Endothelial cell of umbilical vein (primary cell): ENCODE data around the gene CCDC38. TPM values are rescaled to one million over a fixed set of nuclear protein-coding genes. Genes with fewer than 3 reads are reported as not detected.

Source experiments
- BruUV-seq: library from RNA; stranded (reverse); fragments of 400-500 nt; replicated peaks from 2 replicates; lab custom pipeline; 2021; lab: Mats Ljungman, UMichigan
- CTCF ChIA-PET: fragments of 300-600, 350-600 bp; sonication (Branson Sonifier 250); formaldehyde crosslinking; loops from one replicate; lab custom pipeline; 2021; ENCODE audit warnings: antibody characterized with exemption, inconsistent platforms; lab: Charles Lee
- POLR2A ChIA-PET: fragments of 300-600, 350-600 bp; sonication (Branson Sonifier 250); formaldehyde crosslinking; loops from one replicate; lab custom pipeline; 2021; ENCODE audit warnings: antibody characterized with exemption, inconsistent platforms; lab: Charles Lee
- DNase-seq: peaks from one replicate; pipeline ENCODE4 v3.0.0-alpha.2; 2011; ENCODE audit warnings: low read depth, low spot score
- FAIRE-seq: peaks from 2 replicates; lab custom pipeline; 2011; peaks lifted over from hg19 to GRCh38; lab: Jason Lieb, UNC
- H2AFZ ChIP-seq: 2 replicates; pipeline ENCODE4 v1.6.0; 2012; ENCODE audit warnings: low read depth, low read length, control low read depth, inconsistent platforms
- H3K27ac ChIP-seq: 2 replicates; pipeline ENCODE4 v1.5.1; 2011; ENCODE audit warnings: low read depth, mild to moderate bottlenecking, control low read depth, low read length, moderate library complexity; ENCODE audit not compliant: insufficient read depth
- H3K27me3 ChIP-seq, 2 experiments: 2 replicates each; pipeline versions ENCODE4 v1.6.0 to v1.6.1; 2011; ENCODE audit warnings: low read length in 2 of 2, mixed read lengths in 1 of 2; ENCODE audit not compliant: control insufficient read depth in 2 of 2, insufficient read depth in 2 of 2
- H3K36me3 ChIP-seq, 2 experiments: 2 replicates in 1 of 2; 3 replicates in 1 of 2; pipeline ENCODE4 v1.5.1; 2011; ENCODE audit warnings: low read length in 2 of 2, mild to moderate bottlenecking in 1 of 2, moderate library complexity in 1 of 2; ENCODE audit not compliant: control insufficient read depth in 2 of 2, insufficient read depth in 2 of 2; ENCODE audit errors: extremely low read depth in 1 of 2
- H3K4me1 ChIP-seq: 3 replicates; pipeline ENCODE4 v1.5.1; 2011; ENCODE audit warnings: mild to moderate bottlenecking, low read length; ENCODE audit not compliant: control insufficient read depth, insufficient read depth; ENCODE audit errors: extremely low read depth
- H3K4me2 ChIP-seq: 2 replicates; pipeline ENCODE4 v1.6.1; 2011; ENCODE audit warnings: low read length, control low read depth, mixed read lengths; ENCODE audit not compliant: insufficient read depth
- H3K4me3 ChIP-seq, 3 experiments: fragments of 200-600 bp in 1 of 3; sonication (generic), shearing (Covaris generic) in 1 of 3; replicated peaks in 1 of 3; 2 replicates each; pipeline ENCODE4 v1.5.1; 2011 to 2016; ENCODE audit warnings: control low read depth in 3 of 3, low read length in 3 of 3, mild to moderate bottlenecking in 2 of 3, inconsistent platforms in 1 of 3, low read depth in 1 of 3, moderate library complexity in 1 of 3; ENCODE audit not compliant: insufficient read depth in 1 of 3
- H3K79me2 ChIP-seq: 2 replicates; pipeline ENCODE4 v1.6.0; 2012; ENCODE audit warnings: low read length, inconsistent platforms; ENCODE audit not compliant: control insufficient read depth, insufficient read depth
- H3K9ac ChIP-seq: replicated peaks from 2 replicates; pipeline ENCODE3; 2011; ENCODE audit warnings: low read length, control low read depth; ENCODE audit not compliant: insufficient read depth; ENCODE audit errors: extremely low read depth
- H3K9me1 ChIP-seq: replicated peaks from 3 replicates; pipeline ENCODE4 v1.6.0; 2011; ENCODE audit warnings: mild to moderate bottlenecking, low read length; ENCODE audit not compliant: control insufficient read depth, insufficient read depth; ENCODE audit errors: extremely low read depth
- H3K9me3 ChIP-seq: replicated peaks from 2 replicates; pipeline ENCODE4 v1.5.1; 2012; ENCODE audit warnings: low read length, inconsistent platforms; ENCODE audit not compliant: control insufficient read depth, insufficient read depth
- H4K20me1 ChIP-seq: replicated peaks from 2 replicates; pipeline ENCODE3; 2011; ENCODE audit warnings: mild to moderate bottlenecking, low read length; ENCODE audit not compliant: control insufficient read depth, insufficient read depth; ENCODE audit errors: extremely low read depth
- EZH2 ChIP-seq: IDR thresholded peaks from 2 replicates; pipeline ENCODE4 v1.6.1; 2012; ENCODE audit warnings: borderline replicate concordance, low read depth, mild to moderate bottlenecking, moderate library complexity, low read length, inconsistent platforms; ENCODE audit not compliant: severe bottlenecking
- FOS ChIP-seq: IDR thresholded peaks from 2 replicates; pipeline ENCODE4 v1.6.1; 2011; ENCODE audit warnings: mild to moderate bottlenecking, low read length, moderate library complexity, borderline replicate concordance; ENCODE audit not compliant: insufficient read depth
- GATA2 ChIP-seq: IDR thresholded peaks from 2 replicates; pipeline ENCODE4 v1.7.0; 2011; ENCODE audit warnings: low read depth, mild to moderate bottlenecking, moderate library complexity, mixed read lengths, low read length; ENCODE audit not compliant: insufficient read length, insufficient read depth
- JUN ChIP-seq: IDR thresholded peaks from 2 replicates; pipeline ENCODE4 v1.6.1; 2011; ENCODE audit warnings: borderline replicate concordance, low read depth; ENCODE audit not compliant: insufficient read length, insufficient read depth
- MYC ChIP-seq: IDR thresholded peaks from one replicate; pipeline ENCODE4 v1.6.1; 2011; ENCODE audit warnings: mild to moderate bottlenecking, low read depth, low read length
- POLR2A ChIP-seq: IDR thresholded peaks from 2 replicates; pipeline ENCODE4 v1.6.1; 2012; ENCODE audit warnings: low read depth, mild to moderate bottlenecking, control low read depth, low read length
- POLR2AphosphoS5 ChIP-seq: IDR thresholded peaks from 2 replicates; pipeline ENCODE4 v1.6.1; 2012; ENCODE audit warnings: low read depth, mild to moderate bottlenecking, control low read depth, low read length, moderate library complexity; ENCODE audit not compliant: insufficient read depth
- dilution Hi-C: fragments of 300-500 bp; cut with MboI; formaldehyde crosslinking; loops from one replicate; pipeline ENCODE4 v1.15.0; 2019; ENCODE audit warnings: low sequenced_read_pairs; ENCODE audit not compliant: extremely low pct_ligation_motif_present
- intact Hi-C: fragments of 100-400 bp; cut with micrococcal nuclease; formaldehyde crosslinking; loops from one replicate; pipeline ENCODE4 v1.10.0; 2022
- polyA plus RNA-seq, 4 experiments: library from polyadenylated mRNA; depleted of rRNA in 3 of 4; stranded (reverse) in 3 of 4; unstranded in 1 of 4; fragments of >200 nt; gene quantifications; 2 replicates each; pipeline versions ENCODE4 v1.2.1 to v1.2.3, GENCODE V29; 2011 to 2012; ENCODE audit warnings: missing spikeins in 1 of 4
- total RNA-seq: library from RNA; stranded (reverse); gene quantifications from 2 replicates; pipeline ENCODE4 v1.2.3, GENCODE V29; 2021
- TF ChIP-seq, protein P1 (sequence below): IDR thresholded peaks from 2 replicates; pipeline ENCODE4 v1.6.1; 2011; ENCODE audit not compliant: insufficient read depth, insufficient read length
- TF ChIP-seq, protein P2 (sequence below), 2 donors: IDR thresholded peaks; 1 replicate in 1 of 2; 2 replicates in 1 of 2; pipeline ENCODE4 v1.5.1; 2011; ENCODE audit warnings: low read length in 2 of 2, mild to moderate bottlenecking in 2 of 2, moderate library complexity in 2 of 2, control low read depth in 1 of 2, inconsistent platforms in 1 of 2, low read depth in 1 of 2; ENCODE audit not compliant: insufficient read depth in 1 of 2; ENCODE audit errors: extremely low read depth in 1 of 2

Gene CCDC38
- total and polyA plus RNA-seq, 2 donors (not counting 3 experiments of a cell fraction or from before 2014, with no cell fraction given) = not detected

DNA sequence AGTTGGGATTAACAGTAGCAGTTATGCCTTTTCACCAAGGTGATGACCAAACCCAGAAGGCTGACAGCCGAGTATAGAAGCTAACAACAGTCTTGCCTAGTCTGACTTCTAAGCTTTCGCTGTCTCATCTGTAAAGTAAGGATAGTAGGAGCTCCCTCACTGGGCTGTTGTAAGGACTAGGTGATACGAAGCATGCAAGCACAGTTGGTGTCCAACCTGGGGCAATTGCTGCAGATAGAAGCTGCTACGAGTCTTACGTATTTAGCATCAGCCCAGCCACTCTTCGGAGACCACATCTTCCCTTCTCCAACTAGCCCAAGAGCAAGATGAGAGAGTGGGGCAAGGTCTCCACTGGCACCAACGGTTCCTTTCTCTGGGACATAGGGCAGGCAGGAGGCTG is 47.7 kb upstream of the CCDC38 start:
- no TSS peak for BruUV-seq
- no peaks in the 10 kb centered on the region for H3K36me3 ChIP-seq
- no peaks in the 10 kb centered on the region for H3K79me2 ChIP-seq
- FAIRE-seq (no peak), DNase-seq (no peak)
- TF ChIP-seq POLR2A (no peak), MYC (no peak), FOS (no peak), GATA2 (no peak), JUN (no peak), EZH2 (no peak), POLR2AphosphoS5 (no peak)
- TF ChIP-seq, protein P1, sequence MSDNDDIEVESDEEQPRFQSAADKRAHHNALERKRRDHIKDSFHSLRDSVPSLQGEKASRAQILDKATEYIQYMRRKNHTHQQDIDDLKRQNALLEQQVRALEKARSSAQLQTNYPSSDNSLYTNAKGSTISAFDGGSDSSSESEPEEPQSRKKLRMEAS = no peak
- TF ChIP-seq, protein P2, sequence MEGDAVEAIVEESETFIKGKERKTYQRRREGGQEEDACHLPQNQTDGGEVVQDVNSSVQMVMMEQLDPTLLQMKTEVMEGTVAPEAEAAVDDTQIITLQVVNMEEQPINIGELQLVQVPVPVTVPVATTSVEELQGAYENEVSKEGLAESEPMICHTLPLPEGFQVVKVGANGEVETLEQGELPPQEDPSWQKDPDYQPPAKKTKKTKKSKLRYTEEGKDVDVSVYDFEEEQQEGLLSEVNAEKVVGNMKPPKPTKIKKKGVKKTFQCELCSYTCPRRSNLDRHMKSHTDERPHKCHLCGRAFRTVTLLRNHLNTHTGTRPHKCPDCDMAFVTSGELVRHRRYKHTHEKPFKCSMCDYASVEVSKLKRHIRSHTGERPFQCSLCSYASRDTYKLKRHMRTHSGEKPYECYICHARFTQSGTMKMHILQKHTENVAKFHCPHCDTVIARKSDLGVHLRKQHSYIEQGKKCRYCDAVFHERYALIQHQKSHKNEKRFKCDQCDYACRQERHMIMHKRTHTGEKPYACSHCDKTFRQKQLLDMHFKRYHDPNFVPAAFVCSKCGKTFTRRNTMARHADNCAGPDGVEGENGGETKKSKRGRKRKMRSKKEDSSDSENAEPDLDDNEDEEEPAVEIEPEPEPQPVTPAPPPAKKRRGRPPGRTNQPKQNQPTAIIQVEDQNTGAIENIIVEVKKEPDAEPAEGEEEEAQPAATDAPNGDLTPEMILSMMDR (IDR thresholded peaks at IDR 0.05; ENCODE audit: extremely low read depth in 1 of 2, insufficient read depth in 1 of 2, low read depth in 1 of 2, low read length in 2 of 2) = no peak
- no peaks in the 10 kb centered on the region for H3K9me1 ChIP-seq
- dilution Hi-C loops (no loop called here), intact Hi-C loops (no loop called here)
- H3K27ac ChIP-seq = no peak overlapping the region
- ChIA-PET POLR2A (no interaction called here), CTCF (interaction anchor here (1.0 to 4.4 kb wide), 2 partner anchors 9 to 72 kb away, joined by 5 to 29 read pairs; no protein-coding TSS in a partner anchor)
- H3K9me3 ChIP-seq = no peaks in the 10 kb centered on the region
- peaks cover 14 to 31% of the 10 kb centered on the region in 2 experiments for H3K27me3 ChIP-seq
- no peak overlapping the region for H2AFZ ChIP-seq
- H3K4me2 ChIP-seq = no peak overlapping the region
- no peaks in the 10 kb centered on the region for H4K20me1 ChIP-seq
- H3K4me3 ChIP-seq = no peak overlapping the region
- no peak overlapping the region for H3K9ac ChIP-seq
- H3K4me1 ChIP-seq = no peaks in the 10 kb centered on the region
